Measurements from ENCODE around the gene MX2. TPM values are rescaled to one million over a fixed set of nuclear protein-coding genes. Genes with fewer than 3 reads are reported as not detected.
"Not testable (repeated sequence)": the region's sequence is repeated elsewhere in the genome, so short reads cannot be mapped to it uniquely, and the experiment has no call there.

Gene MX2
- total RNA-seq, 2 donors from 2014 or later: 1.6 to 11.4 TPM

DNA sequence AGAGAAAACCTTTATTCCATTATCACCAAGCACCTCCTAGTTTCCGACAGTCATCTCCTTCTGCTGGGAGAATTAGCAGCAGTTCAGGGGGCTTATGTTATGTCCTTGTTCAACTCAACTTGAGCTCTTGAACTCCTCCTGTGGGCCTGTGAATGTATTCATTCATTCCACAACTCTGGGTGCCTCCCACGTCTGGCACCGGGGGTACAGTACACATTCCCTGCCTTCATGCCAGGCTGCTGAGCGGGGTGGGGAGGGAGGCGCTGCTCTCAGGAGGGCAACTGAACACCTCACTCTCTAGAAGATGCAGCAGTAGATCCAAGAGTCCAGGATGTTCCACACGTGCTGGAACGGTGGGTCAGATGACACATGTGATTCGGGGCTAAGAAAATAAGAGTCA lies 4.3 kb upstream of the MX2 start:
- H3K4me3 ChIP-seq (ENCODE audit: low read length): no peak overlapping the region
- H3K36me3 ChIP-seq (ENCODE audit: control insufficient read depth, insufficient read depth, low read length): no peaks in the 10 kb centered on the region
- Mint-ChIP-seq H3K27me3 (ENCODE audit: insufficient read depth) (peaks cover 1% of the 10 kb centered on the region), H3K9me3 (no peaks in the 10 kb centered on the region), H3K4me1 (peaks cover 13% of the 10 kb centered on the region), H3K27ac (peak overlapping the region; percentile 24), H3K36me3 (ENCODE audit: low read depth) (no peaks in the 10 kb centered on the region), H3K4me3 (no peak overlapping the region)
- peak; percentile 69 for DNase-seq
- H3K4me1 ChIP-seq (ENCODE audit: control insufficient read depth, insufficient read depth, low read length): peaks cover 4% of the 10 kb centered on the region
- 86 to 88% methylated on average over 5 to 8 of the region's 8 CpGs for WGBS, 2 experiments (ENCODE audit: insufficient coverage in 1 of 2, insufficient read length in 1 of 2)
- H3K27ac ChIP-seq (ENCODE audit: low read depth, low read length): no peak overlapping the region
- TF ChIP-seq, protein P1, sequence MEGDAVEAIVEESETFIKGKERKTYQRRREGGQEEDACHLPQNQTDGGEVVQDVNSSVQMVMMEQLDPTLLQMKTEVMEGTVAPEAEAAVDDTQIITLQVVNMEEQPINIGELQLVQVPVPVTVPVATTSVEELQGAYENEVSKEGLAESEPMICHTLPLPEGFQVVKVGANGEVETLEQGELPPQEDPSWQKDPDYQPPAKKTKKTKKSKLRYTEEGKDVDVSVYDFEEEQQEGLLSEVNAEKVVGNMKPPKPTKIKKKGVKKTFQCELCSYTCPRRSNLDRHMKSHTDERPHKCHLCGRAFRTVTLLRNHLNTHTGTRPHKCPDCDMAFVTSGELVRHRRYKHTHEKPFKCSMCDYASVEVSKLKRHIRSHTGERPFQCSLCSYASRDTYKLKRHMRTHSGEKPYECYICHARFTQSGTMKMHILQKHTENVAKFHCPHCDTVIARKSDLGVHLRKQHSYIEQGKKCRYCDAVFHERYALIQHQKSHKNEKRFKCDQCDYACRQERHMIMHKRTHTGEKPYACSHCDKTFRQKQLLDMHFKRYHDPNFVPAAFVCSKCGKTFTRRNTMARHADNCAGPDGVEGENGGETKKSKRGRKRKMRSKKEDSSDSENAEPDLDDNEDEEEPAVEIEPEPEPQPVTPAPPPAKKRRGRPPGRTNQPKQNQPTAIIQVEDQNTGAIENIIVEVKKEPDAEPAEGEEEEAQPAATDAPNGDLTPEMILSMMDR (conservative IDR thresholded peaks at IDR 0.05): no peak
- H3K9me3 ChIP-seq (ENCODE audit: control insufficient read depth, low read length): no peaks in the 10 kb centered on the region
- H3K9ac ChIP-seq (ENCODE audit: extremely low read depth, low read length, poor library complexity, severe bottlenecking): no peak overlapping the region
- no peaks in the 10 kb centered on the region for H3K27me3 ChIP-seq (ENCODE audit: control insufficient read depth, insufficient read depth, low read length, poor library complexity, severe bottlenecking)

- Histone ChIP-seq H3K27me3 (ENCODE audit: control insufficient read depth, insufficient read depth, low read length, poor library complexity, severe bottlenecking) (no peaks in the 10 kb centered on the region), H3K4me3 (ENCODE audit: low read length) (no peak overlapping the region), H3K9ac (ENCODE audit: extremely low read depth, low read length, poor library complexity, severe bottlenecking) (no peak overlapping the region), H3K27ac (ENCODE audit: low read depth, low read length) (no peak overlapping the region), H3K9me3 (ENCODE audit: control insufficient read depth, low read length) (no peaks in the 10 kb centered on the region), H3K4me1 (ENCODE audit: control insufficient read depth, insufficient read depth, low read length) (peaks cover 4% of the 10 kb centered on the region), H3K36me3 (ENCODE audit: control insufficient read depth, insufficient read depth, low read length) (no peaks in the 10 kb centered on the region)
- H3K4me3 Mint-ChIP-seq: no peak overlapping the region
- H3K27ac Mint-ChIP-seq: no peak overlapping the region
- peaks cover 1% of the 10 kb centered on the region for H3K27me3 Mint-ChIP-seq (ENCODE audit: insufficient read depth)
- TF ChIP-seq, protein P1 (conservative IDR thresholded peaks at IDR 0.05): no peak
- no peaks in the 10 kb centered on the region for H3K36me3 Mint-ChIP-seq (ENCODE audit: low read depth)
- no peaks in the 10 kb centered on the region for H3K9me3 Mint-ChIP-seq
- 92 to 93% methylated on average over 3 to 9 of the region's 9 CpGs for WGBS, 2 experiments (ENCODE audit: insufficient coverage in 1 of 2, insufficient read length in 1 of 2)
- peaks cover 13% of the 10 kb centered on the region for H3K4me1 Mint-ChIP-seq
- DNase-seq: peak; percentile 42
Measured at GRCh38 chr21:41358193-41359166, 3.3 kb upstream of the MX2 start.

GRCh38 chr21:41359286-41359685 lies 2.5 kb upstream of the MX2 start:
- no peak overlapping the region for H3K9ac ChIP-seq (ENCODE audit: extremely low read depth, low read length, poor library complexity, severe bottlenecking)
- no peak overlapping the region for H3K4me3 ChIP-seq (ENCODE audit: low read length)
- no peak overlapping the region for H3K27ac Mint-ChIP-seq
- DNase-seq: peak; percentile 82
- no peaks in the 10 kb centered on the region for H3K36me3 ChIP-seq (ENCODE audit: control insufficient read depth, insufficient read depth, low read length)
- 88% methylated on average over 12 of the region's 12 CpGs; no CpG with 5 or more reads in 1 of the 2 experiments for WGBS, 2 experiments (ENCODE audit: insufficient coverage in 1 of 2, insufficient read length in 1 of 2)
- no peaks in the 10 kb centered on the region for H3K9me3 Mint-ChIP-seq
- no peaks in the 10 kb centered on the region for H3K9me3 ChIP-seq (ENCODE audit: control insufficient read depth, low read length)
- TF ChIP-seq, protein P1 (conservative IDR thresholded peaks at IDR 0.05): peak; percentile 71
- no peak overlapping the region for H3K4me3 Mint-ChIP-seq
- peaks cover 1% of the 10 kb centered on the region for H3K27me3 Mint-ChIP-seq (ENCODE audit: insufficient read depth)
- H3K4me1 Mint-ChIP-seq: peaks cover 13% of the 10 kb centered on the region
- no peaks in the 10 kb centered on the region for H3K27me3 ChIP-seq (ENCODE audit: control insufficient read depth, insufficient read depth, low read length, poor library complexity, severe bottlenecking)
- H3K36me3 Mint-ChIP-seq (ENCODE audit: low read depth): no peaks in the 10 kb centered on the region
- H3K27ac ChIP-seq (ENCODE audit: low read depth, low read length): no peak overlapping the region
- H3K4me1 ChIP-seq (ENCODE audit: control insufficient read depth, insufficient read depth, low read length): peaks cover 4% of the 10 kb centered on the region

GRCh38 chr21:41359754-41360071 lies 2.1 kb upstream of the MX2 start:
- 74 to 83% methylated on average over 3 to 4 of the region's 4 CpGs for WGBS, 2 experiments (ENCODE audit: insufficient coverage in 1 of 2, insufficient read length in 1 of 2)
- peaks cover 13% of the 10 kb centered on the region for H3K4me1 Mint-ChIP-seq
- H3K4me1 ChIP-seq (ENCODE audit: control insufficient read depth, insufficient read depth, low read length); H3K9me3 ChIP-seq (ENCODE audit: control insufficient read depth, low read length); H3K9me3 Mint-ChIP-seq; H3K9ac ChIP-seq (ENCODE audit: extremely low read depth, low read length, poor library complexity, severe bottlenecking); H3K4me3 Mint-ChIP-seq; H3K27ac Mint-ChIP-seq; H3K36me3 ChIP-seq (ENCODE audit: control insufficient read depth, insufficient read depth, low read length); DNase-seq; H3K4me3 ChIP-seq (ENCODE audit: low read length); H3K27ac ChIP-seq (ENCODE audit: low read depth, low read length); H3K27me3 Mint-ChIP-seq (ENCODE audit: insufficient read depth); H3K36me3 Mint-ChIP-seq (ENCODE audit: low read depth); H3K27me3 ChIP-seq (ENCODE audit: control insufficient read depth, insufficient read depth, low read length, poor library complexity, severe bottlenecking): not testable (repeated sequence)
